Measurements from ENCODE around the gene ABTB2. TPM values are rescaled to one million over a fixed set of nuclear protein-coding genes. Genes with fewer than 3 reads are reported as not detected.

Gene ABTB2
- total and polyA plus RNA-seq, 4 donors, result 0.73 to 3.3 (median 2.7) TPM

- H3K4me3 ChIP-seq, result peak overlapping the region; percentile 87
- DNase-seq (peak in 1 of 3 donors; percentile 14), ATAC-seq (ENCODE audit: insufficient read depth, low FRiP score) (no peak)
- H3K9me3 ChIP-seq (ENCODE audit: control insufficient read depth in 4 of 4, insufficient read depth in 3 of 4, low read length in 3 of 4), result no peaks in the 10 kb centered on the region
- peaks cover 11 to 32% (median 15%) of the 10 kb centered on the region in 4 donors for H3K36me3 ChIP-seq (ENCODE audit: control insufficient read depth in 4 of 4, insufficient read depth in 4 of 4, low read length in 4 of 4)
- H3K27ac ChIP-seq (ENCODE audit: low read depth in 1 of 2, low read length in 1 of 2), result peak overlapping the region; percentile 64 to 94
- TF ChIP-seq CTCF (IDR thresholded peaks at IDR 0.05; ENCODE audit: control extremely low read depth, extremely low read depth), result no peak
- H3K27me3 ChIP-seq (ENCODE audit: control insufficient read depth in 3 of 3, insufficient read depth in 3 of 3, low read length in 2 of 3), result no peaks in the 10 kb centered on the region
- 1% methylated on average over 17 of the region's 17 CpGs for WGBS, 2 donors
- H3K9ac ChIP-seq (ENCODE audit: insufficient read depth in 1 of 2, low read length in 2 of 2), result peak overlapping the region; percentile 85 to 96
- peaks cover 4 to 18% (median 10%) of the 10 kb centered on the region in 5 donors for H3K4me1 ChIP-seq (ENCODE audit: control insufficient read depth in 5 of 5, insufficient read depth in 5 of 5, low read length in 5 of 5)
These were observed 251.8 kb downstream of the ABTB2 start for GRCh38 chr11:34105957-34106504.

GRCh38 chr11:34105079-34105956 is 252.5 kb downstream of the ABTB2 start, which contains the start of gene NAT10:
Gene NAT10 (plus strand): TSS chr11:34105629. CDS start chr11:34108226, 2,597 bp downstream.
- Histone ChIP-seq H3K36me3 (ENCODE audit: control insufficient read depth in 4 of 4, insufficient read depth in 4 of 4, low read length in 4 of 4) (peaks cover 12 to 37% (median 18%) of the 10 kb centered on the region in 4 donors), H3K9me3 (ENCODE audit: control insufficient read depth in 4 of 4, insufficient read depth in 3 of 4, low read length in 3 of 4) (no peaks in the 10 kb centered on the region), H3K9ac (ENCODE audit: insufficient read depth in 1 of 2, low read length in 2 of 2) (peak within 1 kb of the TSS; percentile 91 to 96), H3K4me1 (ENCODE audit: control insufficient read depth in 5 of 5, insufficient read depth in 5 of 5, low read length in 5 of 5) (peaks cover 4 to 18% (median 10%) of the 10 kb centered on the region in 5 donors), H3K27ac (ENCODE audit: low read depth in 1 of 2, low read length in 1 of 2) (peak within 1 kb of the TSS; percentile 87 to 94), H3K27me3 (ENCODE audit: control insufficient read depth in 3 of 3, insufficient read depth in 3 of 3, low read length in 2 of 3) (no peaks in the 10 kb centered on the region), H3K4me3 (peak within 1 kb of the TSS; percentile 87)
- ATAC-seq (ENCODE audit: insufficient read depth, low FRiP score) (peak; percentile 90), DNase-seq (peak; percentile 98 to 100 (median 99))
- TF ChIP-seq CTCF (IDR thresholded peaks at IDR 0.05; ENCODE audit: control extremely low read depth, extremely low read depth), result no peak
- 0 to 1% methylated on average over 55 of the region's 55 CpGs for WGBS, 2 donors

- peaks cover 4 to 18% (median 10%) of the 10 kb centered on the region in 5 donors for H3K4me1 ChIP-seq (ENCODE audit: control insufficient read depth in 5 of 5, insufficient read depth in 5 of 5, low read length in 5 of 5)
- peak overlapping the region; percentile 87 for H3K4me3 ChIP-seq
- H3K9ac ChIP-seq (ENCODE audit: insufficient read depth in 1 of 2, low read length in 2 of 2), result peak overlapping the region; percentile 91 to 96
- TF ChIP-seq CTCF (IDR thresholded peaks at IDR 0.05; ENCODE audit: control extremely low read depth, extremely low read depth), result no peak
- WGBS, 2 donors, result 16 to 24% methylated on average over 6 of the region's 6 CpGs
- peaks cover 7 to 39% (median 19%) of the 10 kb centered on the region in 4 donors for H3K36me3 ChIP-seq (ENCODE audit: control insufficient read depth in 4 of 4, insufficient read depth in 4 of 4, low read length in 4 of 4)
- DNase-seq (no peak), ATAC-seq (ENCODE audit: insufficient read depth, low FRiP score) (no peak)
- no peaks in the 10 kb centered on the region for H3K27me3 ChIP-seq (ENCODE audit: control insufficient read depth in 3 of 3, insufficient read depth in 3 of 3, low read length in 2 of 3)
- no peaks in the 10 kb centered on the region for H3K9me3 ChIP-seq (ENCODE audit: control insufficient read depth in 4 of 4, insufficient read depth in 3 of 4, low read length in 3 of 4)
- peak overlapping the region; percentile 87 to 94 for H3K27ac ChIP-seq (ENCODE audit: low read depth in 1 of 2, low read length in 1 of 2)
These were observed 253.1 kb downstream of the ABTB2 start for GRCh38 chr11:34104680-34105078.

Small RNA genes within 50 kb of the gene (small RNA-seq; reads per million reads assigned to genes)
- gene AL035079.1 (ENCODE audit: low replicate concordance), result not detected
- not detected for gene RF00019 (ENCODE audit: low replicate concordance)

Other genes with a start within 250 kb of the ABTB2 start
- gene CAT, start 80.9 kb upstream of the ABTB2 start, total RNA-seq, result 100 to 1,000 TPM; 119 to 319 TPM
- 10 to 100 TPM; 91.8 to 91.9 TPM for gene CAT, start 80.9 kb upstream of the ABTB2 start, polyA plus RNA-seq
- 10 to 100 TPM; 10.6 to 24.6 TPM for gene ELF5, start 155.8 kb upstream of the ABTB2 start, total RNA-seq
- 1 to 10 TPM; 1.4 to 3.7 TPM for gene ELF5, start 155.8 kb upstream of the ABTB2 start, polyA plus RNA-seq